SK-N-MC (cell line): ENCODE results near the gene CD6.

Source experiments
- DNase-seq: peaks from one replicate; pipeline ENCODE4 v3.0.0-alpha.2; 2011; ENCODE audit warnings: low read depth, low spot score
- H3K27ac ChIP-seq: fragments of 200-600 bp; sonication (generic); 2 replicates; pipeline ENCODE4 v1.5.1; 2016; ENCODE audit warnings: mixed run types
- H3K36me3 ChIP-seq: fragments of 200-600 bp; sonication (generic); 2 replicates; pipeline ENCODE4 v1.6.1; 2017; ENCODE audit warnings: antibody characterized with exemption, low read length, mixed read lengths; ENCODE audit not compliant: insufficient read depth
- H3K4me3 ChIP-seq: fragments of 200-600 bp; sonication (generic); 2 replicates; pipeline ENCODE4 v1.5.1; 2016
- H3K9ac ChIP-seq: fragments of 200-600 bp; sonication (generic); 2 replicates; pipeline ENCODE4 v1.8.0; 2017; ENCODE audit warnings: mixed run types, mixed read lengths; ENCODE audit not compliant: insufficient read length
- H3K9me3 ChIP-seq: fragments of 200-600 bp; sonication (generic); 2 replicates; pipeline ENCODE4 v1.6.1; 2017; ENCODE audit warnings: low read depth, mild to moderate bottlenecking, antibody characterized with exemption, low read length, moderate library complexity, mixed read lengths
- EZH2 ChIP-seq: fragments of 200-600 bp; sonication (generic); IDR thresholded peaks from one replicate; pipeline ENCODE4 v1.6.1; 2017; ENCODE audit warnings: antibody characterized with exemption
- FOXP2 ChIP-seq: optimal IDR thresholded peaks from 2 replicates; pipeline ENCODE3; 2011; ENCODE audit warnings: mild to moderate bottlenecking, moderate library complexity; ENCODE audit not compliant: insufficient read depth; ENCODE audit errors: extremely low read length, control extremely low read depth
- POLR2AphosphoS5 ChIP-seq: IDR thresholded peaks from 2 replicates; pipeline ENCODE4 v1.6.1; 2012; ENCODE audit warnings: mild to moderate bottlenecking, low read depth, low read length, borderline replicate concordance

CD6 gene

GRCh38 chr11:61025821-61026120 lies 54.3 kb downstream of the CD6 start:
- no peak for DNase-seq
- no peak overlapping the region for H3K4me3 ChIP-seq
- H3K36me3 ChIP-seq: no peaks in the 10 kb centered on the region
- H3K9me3 ChIP-seq: no peaks in the 10 kb centered on the region
- no peak overlapping the region for H3K27ac ChIP-seq
- no peak overlapping the region for H3K9ac ChIP-seq
- no peak for TF ChIP-seq FOXP2
- TF ChIP-seq EZH2: no peak
- TF ChIP-seq POLR2AphosphoS5: no peak

DNA sequence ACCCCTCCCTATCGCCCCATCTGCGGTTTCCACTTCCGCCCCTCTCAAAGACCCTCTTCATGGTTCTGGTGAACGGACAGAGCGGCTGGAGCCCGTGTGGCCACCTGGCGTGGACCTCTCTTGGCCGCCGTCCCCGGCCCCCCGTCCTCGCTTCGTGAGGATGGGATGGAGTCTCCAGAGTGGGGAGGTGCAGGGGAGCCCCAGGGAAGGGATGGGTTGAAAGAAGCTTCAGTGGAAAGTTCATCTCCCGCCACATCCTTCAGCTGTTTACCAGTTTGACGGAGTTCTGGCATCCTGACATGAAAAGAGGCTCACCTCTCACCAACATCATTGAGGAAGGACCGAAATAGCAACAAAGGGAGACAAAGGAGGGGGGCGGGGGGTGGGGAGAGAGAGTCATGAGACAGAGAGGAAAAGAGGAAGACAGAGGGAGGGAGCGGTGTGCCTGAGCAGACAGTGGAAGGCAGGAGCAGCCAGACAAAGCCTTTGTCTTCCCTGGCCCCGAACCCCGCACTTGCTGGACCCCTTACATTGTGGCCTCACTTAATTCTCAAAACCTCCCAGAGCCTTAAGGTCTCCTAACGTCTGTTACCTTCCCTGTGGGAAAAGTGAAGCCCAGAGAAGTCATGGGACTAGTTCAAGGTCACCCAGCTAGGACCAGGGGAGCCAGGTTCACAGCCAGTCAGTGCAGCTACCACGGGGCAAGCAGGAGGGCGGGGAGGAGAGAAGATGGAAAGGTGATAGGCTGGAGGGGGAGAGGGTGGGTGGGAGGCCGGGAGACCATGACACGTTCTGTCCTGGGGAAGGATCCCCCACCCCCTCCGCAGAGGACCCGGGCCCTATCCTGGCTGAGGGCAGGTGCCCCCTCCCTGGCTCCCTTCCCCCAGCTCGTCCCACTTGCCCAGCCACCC lies 54.9 kb downstream of the CD6 start:
- H3K36me3 ChIP-seq: no peaks in the 10 kb centered on the region
- H3K4me3 ChIP-seq: no peak overlapping the region
- TF ChIP-seq EZH2: no peak
- TF ChIP-seq FOXP2: no peak
- no peak for TF ChIP-seq POLR2AphosphoS5
- H3K9me3 ChIP-seq: no peaks in the 10 kb centered on the region
- H3K9ac ChIP-seq: no peak overlapping the region
- no peak for DNase-seq
- no peak overlapping the region for H3K27ac ChIP-seq

- DNase-seq: no peak
- H3K36me3 ChIP-seq: no peaks in the 10 kb centered on the region
These were observed 55.8 kb downstream of the CD6 start for GRCh38 chr11:61027141-61027840.

GRCh38 chr11:61028135-61028729 lies 56.8 kb downstream of the CD6 start:
- Histone ChIP-seq H3K4me3 (no peak overlapping the region), H3K9me3 (no peaks in the 10 kb centered on the region), H3K9ac (no peak overlapping the region), H3K36me3 (no peaks in the 10 kb centered on the region), H3K27ac (no peak overlapping the region)
- no peak for DNase-seq
- no peak for TF ChIP-seq POLR2AphosphoS5

More at GRCh38 chr11:61027141-61027840, 55.8 kb downstream of the CD6 start:
- Histone ChIP-seq H3K27ac (no peak overlapping the region), H3K4me3 (no peak overlapping the region), H3K9me3 (no peaks in the 10 kb centered on the region), H3K9ac (no peak overlapping the region)
- TF ChIP-seq POLR2AphosphoS5 (no peak), EZH2 (no peak), FOXP2 (no peak)

GRCh38 chr11:61032824-61033223 lies 61.3 kb downstream of the CD6 start:
- Histone ChIP-seq H3K9me3 (no peaks in the 10 kb centered on the region), H3K27ac (no peak overlapping the region), H3K9ac (no peak overlapping the region), H3K4me3 (no peak overlapping the region), H3K36me3 (no peaks in the 10 kb centered on the region)
- no peak for DNase-seq
- TF ChIP-seq FOXP2: no peak
- no peak for TF ChIP-seq EZH2
- TF ChIP-seq POLR2AphosphoS5: no peak

DNA sequence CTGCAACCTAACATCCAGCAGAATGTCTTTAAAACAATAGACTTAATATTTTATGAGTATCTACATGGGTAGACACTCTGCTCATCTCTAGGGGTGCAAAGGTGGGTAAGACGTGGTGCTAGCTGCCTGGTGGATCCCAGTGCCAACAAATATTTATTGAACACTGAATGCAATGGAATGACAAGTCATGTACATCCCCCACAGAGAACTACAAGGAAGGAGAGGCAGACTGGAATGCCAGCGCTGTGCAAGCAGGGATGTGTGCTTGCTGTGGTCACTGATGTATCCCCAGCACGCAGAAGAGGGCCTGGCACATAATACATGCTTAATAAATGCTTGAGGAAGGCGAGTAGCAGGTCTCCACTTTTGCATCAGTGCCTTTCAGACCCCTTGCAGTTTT lies 61.9 kb downstream of the CD6 start:
- no peaks in the 10 kb centered on the region for H3K9me3 ChIP-seq
- H3K4me3 ChIP-seq: no peak overlapping the region
- H3K36me3 ChIP-seq: no peaks in the 10 kb centered on the region
- no peak for TF ChIP-seq POLR2AphosphoS5
- TF ChIP-seq FOXP2: no peak
- no peak for TF ChIP-seq EZH2
- no peak overlapping the region for H3K27ac ChIP-seq
- no peak overlapping the region for H3K9ac ChIP-seq
- DNase-seq: no peak

DNA sequence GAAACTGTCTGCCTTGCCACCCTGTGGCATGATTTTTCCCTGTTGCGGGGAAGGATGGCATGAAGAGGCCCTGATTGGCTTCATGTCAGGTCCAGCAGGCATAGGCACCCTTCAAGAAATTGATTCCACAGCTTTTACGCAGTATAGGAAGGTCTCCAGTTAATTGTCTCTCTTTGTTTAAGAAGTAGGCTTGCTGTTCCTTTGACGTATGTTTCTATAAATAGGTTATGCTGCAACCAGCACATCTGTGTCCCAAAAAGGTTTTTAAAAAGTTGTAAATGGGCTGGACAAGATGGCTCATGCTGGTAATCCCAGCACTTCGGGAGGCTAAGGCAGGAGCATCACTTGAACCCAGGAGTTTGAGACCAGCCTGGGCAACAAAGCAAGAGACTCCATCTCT lies 62.6 kb downstream of the CD6 start:
- Histone ChIP-seq H3K9ac (no peak overlapping the region), H3K27ac (no peak overlapping the region), H3K36me3 (no peaks in the 10 kb centered on the region), H3K9me3 (no peaks in the 10 kb centered on the region), H3K4me3 (no peak overlapping the region)
- DNase-seq: no peak
- TF ChIP-seq EZH2 (no peak), POLR2AphosphoS5 (no peak), FOXP2 (no peak)

DNA sequence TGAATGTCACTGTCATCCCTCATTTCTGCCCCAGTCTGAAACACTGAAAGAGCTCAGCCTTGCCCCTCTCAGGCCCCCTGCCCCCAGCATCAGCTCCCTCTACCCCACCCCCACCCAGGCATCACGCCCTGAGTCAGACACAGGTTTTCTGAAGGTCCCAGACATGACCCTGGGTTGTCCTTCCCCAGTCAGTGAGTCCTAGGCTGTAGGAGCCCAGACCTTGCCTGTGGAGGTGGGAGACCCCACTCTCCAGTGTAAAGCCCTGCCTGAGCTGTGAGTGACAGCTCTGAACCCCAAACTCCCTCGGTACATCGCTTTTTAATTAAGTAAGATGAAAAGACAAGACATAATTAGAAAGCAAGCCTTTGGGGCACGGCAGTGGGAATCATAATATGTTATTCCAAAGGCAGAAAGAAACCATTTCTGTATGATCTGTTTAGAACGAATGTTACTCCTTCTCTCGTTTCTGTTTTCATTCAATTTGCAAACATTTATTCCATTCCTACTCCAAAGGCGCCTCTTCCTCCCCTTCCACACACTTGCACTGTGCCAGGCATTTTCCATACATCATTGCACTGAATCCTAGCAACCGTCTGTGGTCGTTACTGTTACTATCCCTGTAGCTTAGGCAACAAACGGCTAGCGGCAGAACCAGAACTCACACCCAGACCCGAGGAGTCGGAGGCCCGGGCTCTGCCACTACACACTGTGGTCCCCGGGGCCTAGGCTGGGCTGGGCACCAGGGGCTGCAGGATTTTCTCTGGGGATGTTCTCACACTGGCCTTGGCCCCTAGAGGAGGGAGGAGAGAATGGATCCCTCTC lies 63.4 kb downstream of the CD6 start:
- no peak for DNase-seq

More for the DNA sequence above, 63.4 kb downstream of the CD6 start:
- Histone ChIP-seq H3K9me3 (no peaks in the 10 kb centered on the region), H3K4me3 (no peak overlapping the region), H3K27ac (no peak overlapping the region), H3K9ac (no peak overlapping the region), H3K36me3 (no peaks in the 10 kb centered on the region)
- TF ChIP-seq FOXP2 (no peak), POLR2AphosphoS5 (no peak), EZH2 (no peak)
